GM12875 (cell line): ENCODE results near the gene KCNA10.

Experiments
- H3K4me3 ChIP-seq: one replicate; pipeline ENCODE4 v1.5.1; 2011; ENCODE audit warnings: low read depth, low read length, control low read depth
- CTCF ChIP-seq: IDR thresholded peaks from 2 replicates; pipeline ENCODE4 v1.5.1; 2011; ENCODE audit warnings: low read depth, mild to moderate bottlenecking, control low read depth, inconsistent platforms, low read length, moderate library complexity, borderline replicate concordance; ENCODE audit not compliant: insufficient read depth

Gene KCNA10

GRCh38 chr1:110519125-110519810 lies at the start of gene KCNA10:
Gene KCNA10 (minus strand): TSS chr1:110519175. CDS start chr1:110518787, 388 bp downstream.
- no peak within 1 kb of the TSS for H3K4me3 ChIP-seq
- TF ChIP-seq CTCF = no peak

- H3K4me3 ChIP-seq = no peak overlapping the region
- no peak for TF ChIP-seq CTCF
These were observed 47.9 kb upstream of the KCNA10 start for GRCh38 chr1:110566836-110567235.

GRCh38 chr1:110565565-110565964 lies 46.6 kb upstream of the KCNA10 start:
- TF ChIP-seq CTCF = no peak
- H3K4me3 ChIP-seq = no peak overlapping the region

- no peak for TF ChIP-seq CTCF
- no peak overlapping the region for H3K4me3 ChIP-seq
These were observed 44.1 kb upstream of the KCNA10 start for GRCh38 chr1:110563089-110563488.

GRCh38 chr1:110561596-110561995 lies 42.6 kb upstream of the KCNA10 start:
- H3K4me3 ChIP-seq = no peak overlapping the region
- no peak for TF ChIP-seq CTCF

GRCh38 chr1:110559157-110559556 lies 40.2 kb upstream of the KCNA10 start:
- H3K4me3 ChIP-seq = no peak overlapping the region
- no peak for TF ChIP-seq CTCF

- H3K4me3 ChIP-seq = no peak overlapping the region
- no peak for TF ChIP-seq CTCF
These were observed 38.5 kb upstream of the KCNA10 start for GRCh38 chr1:110557481-110557880.
